ENCODE measurements around the gene GCNT4. TPM values are rescaled to one million over a fixed set of nuclear protein-coding genes. Genes with fewer than 3 reads are reported as not detected.

GCNT4 gene
- total RNA-seq, 2 donors from 2014 or later, result 1.3 to 1.4 TPM

GRCh38 chr5:75047356-75047755 is 5.0 kb downstream of the GCNT4 start:
- intact Hi-C loops (cut with DNase I), result no loop called here
- no peak overlapping the region for H3K4me3 ChIP-seq
- H3K27ac ChIP-seq, result no peak overlapping the region
- no peaks in the 10 kb centered on the region for H3K36me3 ChIP-seq
- DNase-seq (ENCODE audit: low spot score), result no peak
- no peaks in the 10 kb centered on the region for H3K4me1 ChIP-seq (replicated peaks)
- no peak for TF ChIP-seq POLR2A (IDR thresholded peaks at IDR 0.05)
- TF ChIP-seq POLR2AphosphoS5 (IDR thresholded peaks at IDR 0.05), result no peak
- TF ChIP-seq, protein P1, sequence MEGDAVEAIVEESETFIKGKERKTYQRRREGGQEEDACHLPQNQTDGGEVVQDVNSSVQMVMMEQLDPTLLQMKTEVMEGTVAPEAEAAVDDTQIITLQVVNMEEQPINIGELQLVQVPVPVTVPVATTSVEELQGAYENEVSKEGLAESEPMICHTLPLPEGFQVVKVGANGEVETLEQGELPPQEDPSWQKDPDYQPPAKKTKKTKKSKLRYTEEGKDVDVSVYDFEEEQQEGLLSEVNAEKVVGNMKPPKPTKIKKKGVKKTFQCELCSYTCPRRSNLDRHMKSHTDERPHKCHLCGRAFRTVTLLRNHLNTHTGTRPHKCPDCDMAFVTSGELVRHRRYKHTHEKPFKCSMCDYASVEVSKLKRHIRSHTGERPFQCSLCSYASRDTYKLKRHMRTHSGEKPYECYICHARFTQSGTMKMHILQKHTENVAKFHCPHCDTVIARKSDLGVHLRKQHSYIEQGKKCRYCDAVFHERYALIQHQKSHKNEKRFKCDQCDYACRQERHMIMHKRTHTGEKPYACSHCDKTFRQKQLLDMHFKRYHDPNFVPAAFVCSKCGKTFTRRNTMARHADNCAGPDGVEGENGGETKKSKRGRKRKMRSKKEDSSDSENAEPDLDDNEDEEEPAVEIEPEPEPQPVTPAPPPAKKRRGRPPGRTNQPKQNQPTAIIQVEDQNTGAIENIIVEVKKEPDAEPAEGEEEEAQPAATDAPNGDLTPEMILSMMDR (IDR thresholded peaks at IDR 0.05), result no peak
- H3K9me3 ChIP-seq, result no peaks in the 10 kb centered on the region
- no peaks in the 10 kb centered on the region for H3K27me3 ChIP-seq (replicated peaks; ENCODE audit: insufficient read depth)

- no peaks in the 10 kb centered on the region for H3K27me3 ChIP-seq (replicated peaks; ENCODE audit: insufficient read depth)
- H3K27ac ChIP-seq, result peak overlapping the region in 1 of 2 donors; percentile 21
- no peak for DNase-seq (ENCODE audit: low spot score)
- H3K4me3 ChIP-seq, result no peak overlapping the region
- intact Hi-C loops (cut with DNase I), result no loop called here
- TF ChIP-seq, protein P1 (IDR thresholded peaks at IDR 0.05), result no peak
- TF ChIP-seq POLR2AphosphoS5 (IDR thresholded peaks at IDR 0.05) (no peak), POLR2A (IDR thresholded peaks at IDR 0.05) (no peak)
- no peaks in the 10 kb centered on the region for H3K4me1 ChIP-seq (replicated peaks)
- no peaks in the 10 kb centered on the region for H3K9me3 ChIP-seq
- no peaks in the 10 kb centered on the region for H3K36me3 ChIP-seq
- 36% methylated on average over 10 of the region's 10 CpGs for WGBS
Observed at GRCh38 chr5:75046366-75047142, 5.8 kb downstream of the GCNT4 start.

- no peak overlapping the region for H3K4me3 ChIP-seq
- WGBS, result 87% methylated on average over 2 of the region's 2 CpGs
- no peaks in the 10 kb centered on the region for H3K36me3 ChIP-seq
- no peaks in the 10 kb centered on the region for H3K9me3 ChIP-seq
- TF ChIP-seq POLR2A (IDR thresholded peaks at IDR 0.05) (no peak), POLR2AphosphoS5 (IDR thresholded peaks at IDR 0.05) (no peak)
- TF ChIP-seq, protein P1 (IDR thresholded peaks at IDR 0.05), result no peak
- H3K27me3 ChIP-seq (replicated peaks; ENCODE audit: insufficient read depth), result no peaks in the 10 kb centered on the region
- no peaks in the 10 kb centered on the region for H3K4me1 ChIP-seq (replicated peaks)
- intact Hi-C loops (cut with DNase I), result no loop called here
- no peak for DNase-seq (ENCODE audit: low spot score)
- no peak overlapping the region for H3K27ac ChIP-seq
Observed at GRCh38 chr5:75045071-75045470, 7.3 kb downstream of the GCNT4 start.

- H3K27me3 ChIP-seq (replicated peaks; ENCODE audit: insufficient read depth), result no peaks in the 10 kb centered on the region
- 81% methylated on average over 7 of the region's 7 CpGs for WGBS
- H3K27ac ChIP-seq, result no peak overlapping the region
- DNase-seq (ENCODE audit: low spot score), result no peak
- no peaks in the 10 kb centered on the region for H3K9me3 ChIP-seq
- TF ChIP-seq POLR2AphosphoS5 (IDR thresholded peaks at IDR 0.05) (no peak), POLR2A (IDR thresholded peaks at IDR 0.05) (no peak)
- TF ChIP-seq, protein P1 (IDR thresholded peaks at IDR 0.05), result no peak
- H3K36me3 ChIP-seq, result no peaks in the 10 kb centered on the region
- no peak overlapping the region for H3K4me3 ChIP-seq
- intact Hi-C loops (cut with DNase I), result no loop called here
- H3K4me1 ChIP-seq (replicated peaks), result no peaks in the 10 kb centered on the region
Observed at GRCh38 chr5:75044406-75044805, 8.0 kb downstream of the GCNT4 start.

DNA sequence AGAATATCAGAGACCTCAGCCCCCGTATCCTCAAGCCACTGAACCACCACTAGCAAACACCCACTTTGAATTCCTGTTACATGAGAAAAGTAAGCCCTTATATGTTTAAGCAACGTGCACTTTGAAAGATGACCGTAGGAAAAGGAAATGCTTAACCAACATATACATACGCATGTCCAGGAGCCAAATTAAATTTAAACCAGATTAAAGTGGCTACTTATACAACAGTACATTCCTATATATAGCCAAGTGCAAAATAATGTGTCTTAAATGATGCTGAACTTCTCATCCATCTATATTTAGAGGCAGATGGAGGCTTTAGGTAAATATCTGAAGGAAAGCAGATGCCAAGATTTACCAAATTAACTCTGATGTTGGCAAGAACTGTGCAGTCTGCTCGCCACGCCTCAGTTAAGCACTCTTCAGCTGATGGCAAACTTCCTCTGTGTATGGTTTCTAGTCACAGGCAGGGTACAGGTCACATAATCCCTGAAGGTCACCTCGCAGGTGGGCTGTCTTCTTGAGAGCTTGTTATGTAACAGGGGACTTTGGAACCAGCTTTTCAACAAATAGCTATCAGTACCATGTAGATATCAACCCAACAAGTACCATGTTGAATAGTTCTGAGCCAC is 8.6 kb downstream of the GCNT4 start:
- intact Hi-C loops (cut with DNase I), result no loop called here
- WGBS, result 95% methylated on average over 7 of the region's 7 CpGs
- no peak overlapping the region for H3K27ac ChIP-seq
- H3K36me3 ChIP-seq, result no peaks in the 10 kb centered on the region
- no peaks in the 10 kb centered on the region for H3K9me3 ChIP-seq
- TF ChIP-seq POLR2AphosphoS5 (IDR thresholded peaks at IDR 0.05) (no peak), POLR2A (IDR thresholded peaks at IDR 0.05) (no peak)
- TF ChIP-seq, protein P1 (IDR thresholded peaks at IDR 0.05), result no peak
- no peak overlapping the region for H3K4me3 ChIP-seq
- DNase-seq (ENCODE audit: low spot score), result no peak
- H3K4me1 ChIP-seq (replicated peaks), result no peaks in the 10 kb centered on the region
- H3K27me3 ChIP-seq (replicated peaks; ENCODE audit: insufficient read depth), result no peaks in the 10 kb centered on the region

Measured in prostate gland (tissue), 2 donors.